Measurements from ENCODE around the gene MAP2K1. TPM values are rescaled to one million over a fixed set of nuclear protein-coding genes. Genes with fewer than 3 reads are reported as not detected.

MAP2K1 gene
- total and polyA plus RNA-seq, 2 experiments from 2014 or later, result 20.1 to 46.3 TPM

- Histone ChIP-seq H3K4me2 (no peak overlapping the region), H3K4me3 (no peak overlapping the region), H3K27ac (no peak overlapping the region), H4K20me1 (ENCODE audit: insufficient read depth, poor library complexity, severe bottlenecking) (no peaks in the 10 kb centered on the region), H3K27me3 (no peaks in the 10 kb centered on the region), H3K4me1 (ENCODE audit: insufficient read depth) (no peaks in the 10 kb centered on the region), H3K9me3 (ENCODE audit: low read depth) (no peaks in the 10 kb centered on the region), H3K9me2 (replicated peaks; ENCODE audit: insufficient read depth) (no peaks in the 10 kb centered on the region), H3K79me2 (no peaks in the 10 kb centered on the region), H3K36me3 (replicated peaks; ENCODE audit: insufficient read depth, low read depth) (no peaks in the 10 kb centered on the region), H2AFZ (no peak overlapping the region)
- WGBS (ENCODE audit: low lambda C conversion rate, missing lambda C conversion rate), result 88% methylated on average over 2 of the region's 2 CpGs
- no peak for TF ChIP-seq CTCF (IDR thresholded peaks at IDR 0.05; ENCODE audit: poor library complexity)
- no peak for TF ChIP-seq EZH2 (IDR thresholded peaks at IDR 0.05; ENCODE audit: borderline replicate concordance)
- no peak for TF ChIP-seq EZH2phosphoT487 (IDR thresholded peaks at IDR 0.05; ENCODE audit: low read depth, severe bottlenecking, unreplicated experiment)
- DNase-seq (ENCODE audit: low spot score), result no peak
Measured at GRCh38 chr15:66440501-66440900, 53.8 kb downstream of the MAP2K1 start.

- TF ChIP-seq EZH2 (IDR thresholded peaks at IDR 0.05; ENCODE audit: borderline replicate concordance) (no peak), CTCF (IDR thresholded peaks at IDR 0.05; ENCODE audit: poor library complexity) (no peak), EZH2phosphoT487 (IDR thresholded peaks at IDR 0.05; ENCODE audit: low read depth, severe bottlenecking, unreplicated experiment) (no peak)
- no peaks in the 10 kb centered on the region for H4K20me1 ChIP-seq (ENCODE audit: insufficient read depth, poor library complexity, severe bottlenecking)
- no peaks in the 10 kb centered on the region for H3K79me2 ChIP-seq
- H3K27ac ChIP-seq, result no peak overlapping the region
- no peak overlapping the region for H2AFZ ChIP-seq
- whole genome bisulfite sequencing (ENCODE audit: low lambda C conversion rate, missing lambda C conversion rate), result 95% methylated on average over 4 of the region's 4 CpGs
- no peak overlapping the region for H3K4me2 ChIP-seq
- H3K9me3 ChIP-seq (ENCODE audit: low read depth), result no peaks in the 10 kb centered on the region
- no peaks in the 10 kb centered on the region for H3K4me1 ChIP-seq (ENCODE audit: insufficient read depth)
- no peaks in the 10 kb centered on the region for H3K9me2 ChIP-seq (replicated peaks; ENCODE audit: insufficient read depth)
- no peak overlapping the region for H3K4me3 ChIP-seq
- DNase-seq (ENCODE audit: low spot score), result no peak
- no peaks in the 10 kb centered on the region for H3K27me3 ChIP-seq
- H3K36me3 ChIP-seq (replicated peaks; ENCODE audit: insufficient read depth, low read depth), result no peaks in the 10 kb centered on the region
Measured at GRCh38 chr15:66452420-66452819, 65.7 kb downstream of the MAP2K1 start.

DNA sequence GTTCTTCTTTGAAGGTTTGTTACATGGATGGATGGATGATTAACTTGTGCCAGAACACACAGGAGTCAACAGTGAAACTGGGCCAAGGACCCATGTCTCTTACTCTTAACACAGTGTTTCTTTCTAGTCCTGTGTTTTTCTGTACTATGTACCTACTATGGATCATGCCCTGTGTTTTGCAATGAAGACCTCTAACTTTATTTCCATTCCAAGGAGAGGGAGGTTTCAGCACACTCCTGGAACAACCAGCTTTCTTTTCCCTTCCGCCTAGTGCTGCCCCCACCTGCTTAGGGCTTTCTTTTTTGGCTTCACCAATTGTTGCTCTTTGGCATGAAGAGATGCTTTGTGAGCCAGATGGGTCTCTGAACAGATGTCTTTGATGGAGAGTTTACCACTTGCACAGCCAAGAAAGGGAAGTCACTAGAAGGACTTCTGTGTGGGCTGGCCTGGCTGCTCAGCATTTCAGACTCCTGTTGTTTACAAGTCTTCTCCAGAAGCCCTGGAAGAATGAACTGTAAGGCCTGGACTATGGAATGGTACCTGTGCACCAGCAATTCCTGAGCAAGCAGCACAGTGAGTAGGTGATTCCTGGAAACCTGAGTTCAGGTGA lies 66.4 kb downstream of the MAP2K1 start:
- TF ChIP-seq CTCF (IDR thresholded peaks at IDR 0.05; ENCODE audit: poor library complexity) (no peak), EZH2phosphoT487 (IDR thresholded peaks at IDR 0.05; ENCODE audit: low read depth, severe bottlenecking, unreplicated experiment) (no peak), EZH2 (IDR thresholded peaks at IDR 0.05; ENCODE audit: borderline replicate concordance) (no peak)
- no peaks in the 10 kb centered on the region for H3K9me3 ChIP-seq (ENCODE audit: low read depth)
- WGBS (ENCODE audit: low lambda C conversion rate, missing lambda C conversion rate), result 86% methylated on average over 1 of the region's 1 CpG
- DNase-seq (ENCODE audit: low spot score), result no peak
- no peaks in the 10 kb centered on the region for H3K79me2 ChIP-seq
- H3K4me1 ChIP-seq (ENCODE audit: insufficient read depth), result no peaks in the 10 kb centered on the region
- H3K4me3 ChIP-seq, result no peak overlapping the region
- no peaks in the 10 kb centered on the region for H3K27me3 ChIP-seq
- no peaks in the 10 kb centered on the region for H4K20me1 ChIP-seq (ENCODE audit: insufficient read depth, poor library complexity, severe bottlenecking)
- no peak overlapping the region for H3K27ac ChIP-seq
- no peak overlapping the region for H3K4me2 ChIP-seq
- H3K36me3 ChIP-seq (replicated peaks; ENCODE audit: insufficient read depth, low read depth), result no peaks in the 10 kb centered on the region
- no peak overlapping the region for H2AFZ ChIP-seq
- no peaks in the 10 kb centered on the region for H3K9me2 ChIP-seq (replicated peaks; ENCODE audit: insufficient read depth)

Data from hepatocyte (in vitro differentiated cells).